Inflammatory macrophage treated with lipopolysaccharide for 4 hours (primary cell): ENCODE data around the gene ARHGDIB.

Experiments used
- DNase-seq: peaks from one replicate; pipeline ENCODE4 v3.0.0-alpha.2; 2020

The ARHGDIB gene

DNA sequence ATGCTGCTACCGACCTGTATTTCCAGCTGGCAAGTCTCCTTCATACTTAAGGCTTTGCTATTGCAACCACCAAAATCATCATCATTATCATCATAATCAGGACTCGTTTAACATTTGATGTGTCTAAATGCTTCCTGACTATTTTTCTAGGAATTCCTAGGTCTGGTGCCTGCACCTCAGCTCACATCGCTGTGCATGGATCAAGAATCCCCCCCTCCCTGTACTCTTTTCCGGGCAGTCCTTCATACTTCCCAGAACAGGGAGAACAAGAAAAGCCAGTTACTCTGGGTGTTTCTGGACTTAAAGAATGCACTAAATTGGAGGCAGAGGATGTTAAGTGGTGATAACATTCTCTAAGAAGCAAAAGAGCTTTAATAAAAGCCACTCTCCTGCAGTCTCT lies 32.5 kb downstream of the ARHGDIB start:
- no peak for DNase-seq

DNA sequence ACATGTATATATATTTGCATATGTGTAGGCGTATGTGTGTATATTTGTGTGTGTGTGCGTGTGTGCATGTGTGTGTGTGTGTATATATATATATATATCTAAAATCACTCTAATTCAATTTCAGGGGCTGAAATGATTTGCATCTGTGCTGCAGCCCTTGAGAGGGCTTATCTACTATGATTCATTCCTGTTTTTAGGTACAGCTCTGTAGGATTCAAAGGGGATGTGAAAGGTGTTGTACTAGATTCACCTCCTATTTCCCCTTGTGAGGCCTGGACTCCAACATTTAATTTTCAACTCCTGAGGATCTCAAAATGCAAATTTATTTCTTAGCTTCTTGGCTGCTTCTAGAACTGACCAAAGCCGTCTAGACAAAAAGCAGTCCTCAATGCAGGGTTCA lies 34.1 kb downstream of the ARHGDIB start:
- DNase-seq = no peak

- DNase-seq = no peak
These were observed 36.9 kb downstream of the ARHGDIB start for GRCh38 chr12:14924541-14924940.

GRCh38 chr12:14923944-14924343 lies 37.5 kb downstream of the ARHGDIB start:
- peak; percentile 10 for DNase-seq

DNA sequence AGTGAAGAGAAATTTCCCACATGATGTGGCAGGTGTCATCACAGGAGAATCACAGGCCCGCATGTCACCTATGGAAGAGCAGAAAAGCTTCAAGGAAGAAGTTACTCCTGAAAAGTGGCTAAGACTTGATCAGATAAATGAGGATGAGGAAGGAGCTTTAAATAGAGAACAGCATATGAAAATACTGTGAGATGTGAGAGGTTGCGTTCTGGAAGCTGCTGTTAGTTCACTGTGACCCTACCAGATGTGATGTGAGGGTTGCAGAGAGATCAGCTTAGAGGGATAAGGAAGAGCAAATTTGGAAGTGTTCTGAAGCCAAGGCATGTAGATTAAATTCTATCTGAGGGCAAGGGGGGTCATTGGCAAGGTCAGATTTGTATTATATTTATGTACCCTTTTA lies 40.2 kb downstream of the ARHGDIB start:
- no peak for DNase-seq

DNA sequence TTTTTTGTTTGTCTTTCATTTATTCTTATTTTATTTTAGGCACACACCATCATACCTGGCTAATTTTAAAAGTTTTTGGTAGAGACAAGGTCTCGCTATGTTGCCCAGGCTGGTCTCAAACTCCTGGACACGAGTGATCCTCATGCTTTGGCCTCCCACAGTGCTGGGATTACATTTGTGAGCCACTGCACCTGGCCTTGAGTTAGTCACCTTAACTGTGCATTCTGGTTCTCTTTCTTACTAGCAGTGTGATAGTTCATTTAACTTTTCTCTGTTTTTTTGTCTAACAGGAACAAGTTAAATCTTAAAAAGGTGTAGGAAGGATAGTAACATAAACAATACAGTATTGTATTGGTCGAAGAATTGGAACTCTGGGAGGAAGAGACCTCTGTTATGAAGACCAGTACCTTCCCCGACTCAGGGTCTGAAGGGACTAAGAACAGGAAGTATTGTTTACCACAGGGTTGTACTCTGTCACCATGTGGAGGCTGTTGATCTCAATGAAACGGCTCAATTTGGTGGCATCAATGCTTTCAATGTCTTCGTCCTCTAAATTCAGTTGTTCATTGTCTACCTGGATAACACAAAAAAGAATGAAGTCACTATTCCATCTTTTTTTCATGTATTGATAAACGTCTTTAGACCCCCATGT lies 40.8 kb downstream of the ARHGDIB start:
- no peak for DNase-seq

GRCh38 chr12:14919455-14919854 lies 41.9 kb downstream of the ARHGDIB start:
- no peak for DNase-seq

DNA sequence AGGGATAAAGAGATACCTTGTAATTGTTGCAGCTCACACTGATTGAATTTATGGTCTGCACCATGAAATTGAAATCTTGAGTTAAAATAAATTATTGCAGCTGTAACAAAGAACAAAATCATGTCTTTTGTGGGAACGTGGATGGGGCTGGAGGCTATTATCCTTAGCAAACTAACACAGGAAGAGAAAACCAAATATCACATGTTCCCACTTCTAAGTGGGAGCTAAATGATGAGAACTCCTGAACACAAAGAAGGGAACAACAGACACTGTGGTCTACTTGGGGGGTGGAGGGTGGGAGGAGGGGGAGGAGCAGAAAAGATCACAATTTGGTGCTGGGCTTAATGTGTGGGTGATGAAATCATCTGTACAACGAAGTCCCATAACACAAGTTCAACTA lies 45.7 kb downstream of the ARHGDIB start:
- no peak for DNase-seq

DNA sequence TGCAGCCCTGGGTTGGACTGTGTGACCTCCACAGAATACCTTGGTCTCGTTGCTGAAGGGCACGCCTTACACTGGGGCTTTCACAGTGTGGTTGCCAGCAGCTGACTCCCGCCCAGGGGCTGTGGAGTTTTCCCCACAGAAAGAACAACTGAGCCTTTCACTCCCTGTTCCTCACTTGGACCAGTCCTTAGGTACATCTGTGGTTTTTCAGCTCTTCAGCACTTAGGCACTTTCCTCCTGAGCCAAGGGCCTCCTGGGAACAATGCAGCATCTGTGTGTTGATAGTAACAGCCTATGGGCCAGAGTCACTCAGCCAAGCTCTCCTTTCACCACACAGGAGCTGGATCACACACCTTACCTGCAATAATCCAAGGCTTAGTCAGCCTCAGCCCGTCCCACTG lies 48.0 kb downstream of the ARHGDIB start:
- DNase-seq = no peak

- DNase-seq = no peak
These were observed 50.3 kb downstream of the ARHGDIB start for GRCh38 chr12:14911131-14911530.

DNA sequence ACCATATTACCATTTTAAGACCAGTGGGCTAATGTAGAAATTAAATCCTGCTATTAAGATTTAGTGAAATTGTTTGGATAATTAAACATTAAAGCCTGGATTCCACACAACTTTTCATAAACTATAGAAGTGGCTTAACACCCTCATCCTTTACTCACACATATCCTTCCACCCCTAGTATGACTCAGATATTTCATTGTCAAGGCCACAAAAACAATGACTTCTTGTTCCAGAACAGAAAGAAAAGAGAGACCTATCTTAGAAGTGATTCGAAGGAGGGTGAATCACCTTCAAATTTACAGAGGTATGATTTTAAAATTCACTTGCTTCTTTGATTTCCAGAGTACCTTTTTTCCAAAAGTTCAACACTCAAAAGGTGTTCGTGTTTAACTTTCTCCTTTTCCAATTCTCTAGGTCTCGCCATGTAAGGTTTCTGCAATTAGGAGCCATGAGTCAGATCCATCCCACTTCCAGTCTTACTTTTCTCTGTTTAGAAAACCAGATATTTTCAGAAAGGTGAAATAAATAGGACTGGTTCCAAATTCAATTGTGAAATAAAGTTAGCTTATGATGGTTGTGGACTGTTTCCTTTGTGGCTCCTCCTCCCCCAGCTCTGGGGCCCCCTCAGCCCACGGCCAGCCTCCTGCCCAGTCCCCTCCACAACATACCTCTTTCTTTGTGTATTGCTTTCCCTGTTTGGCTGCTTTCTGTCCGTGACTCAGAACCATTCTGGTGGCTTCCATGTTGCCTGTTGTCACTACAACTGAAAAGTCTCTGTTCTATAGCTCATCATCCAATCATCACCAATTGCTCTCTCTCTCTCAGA lies 51.1 kb downstream of the ARHGDIB start:
- DNase-seq = no peak

DNA sequence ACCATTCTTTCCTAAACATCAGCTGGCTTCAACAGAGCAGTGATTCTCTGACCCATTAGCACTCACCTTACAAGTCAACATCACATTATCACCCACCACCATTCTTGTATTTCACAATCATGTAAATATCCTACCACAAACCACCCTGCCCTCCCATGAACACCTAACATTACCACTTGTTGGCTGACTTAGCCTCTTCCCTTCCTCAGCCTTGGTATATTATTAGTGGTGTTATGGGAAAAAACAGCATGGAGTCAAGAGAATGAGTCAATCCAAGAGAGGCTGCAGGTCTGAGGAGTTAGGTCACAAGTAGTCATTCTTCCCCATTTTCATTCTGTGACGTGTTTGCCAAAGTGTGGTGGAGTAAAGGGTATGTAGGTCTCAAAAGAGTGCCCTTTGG lies 53.4 kb downstream of the ARHGDIB start:
- DNase-seq = no peak

- DNase-seq = no peak
These were observed 55.3 kb downstream of the ARHGDIB start for GRCh38 chr12:14906114-14906513.

DNA sequence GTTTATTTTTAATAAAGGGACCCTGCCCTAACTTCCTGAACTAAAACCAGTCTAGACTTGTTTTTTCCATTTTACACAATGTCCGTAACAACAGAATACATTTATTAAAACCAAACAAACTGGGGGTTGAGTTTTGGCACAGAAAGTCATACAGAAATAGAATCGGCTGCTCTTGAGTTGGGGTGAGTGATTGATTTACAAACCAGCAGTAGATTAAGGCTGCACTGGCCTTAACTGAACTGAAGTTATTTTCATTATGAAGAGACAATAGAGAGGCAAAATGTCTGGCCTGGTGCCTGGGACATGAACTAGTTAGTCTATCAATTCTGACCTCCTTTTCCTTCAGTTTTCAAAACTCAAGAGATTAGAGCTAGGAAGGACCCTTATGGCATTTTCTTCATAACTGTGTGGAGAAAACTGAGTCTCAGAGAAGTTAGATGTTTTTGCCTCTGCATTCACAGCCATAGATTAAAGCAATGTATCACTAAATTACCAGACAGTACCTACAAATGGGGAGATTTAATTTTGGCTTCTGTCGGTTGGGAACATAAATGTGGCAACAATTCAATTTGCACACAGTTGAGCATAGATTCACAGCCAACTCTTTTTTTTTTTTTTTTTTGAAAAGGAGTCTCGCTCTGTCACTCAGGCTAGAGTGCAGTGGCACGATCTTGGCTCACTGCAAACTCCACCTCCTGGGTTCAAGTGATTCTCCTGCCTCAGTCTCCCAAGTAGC lies 56.0 kb downstream of the ARHGDIB start:
- DNase-seq = no peak

DNA sequence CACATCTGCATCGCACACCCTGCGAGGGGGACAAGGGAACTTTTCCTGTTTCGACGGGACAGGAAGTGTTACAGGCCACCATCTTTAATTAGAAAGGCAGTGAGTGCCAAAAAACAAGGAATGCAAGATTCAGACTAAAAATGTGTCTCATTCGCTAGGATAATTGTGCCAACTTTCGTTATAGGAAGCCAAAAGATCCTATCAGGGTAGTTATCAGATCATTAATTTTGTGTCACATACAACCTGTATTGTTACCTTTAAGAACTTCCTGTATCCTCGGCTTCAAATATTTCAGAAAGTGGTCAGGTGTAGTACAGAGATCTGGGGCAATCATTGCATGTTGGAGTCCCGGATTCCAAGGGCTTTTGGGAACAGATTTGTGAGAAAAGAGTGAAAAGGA lies 56.5 kb downstream of the ARHGDIB start:
- DNase-seq = no peak

DNA sequence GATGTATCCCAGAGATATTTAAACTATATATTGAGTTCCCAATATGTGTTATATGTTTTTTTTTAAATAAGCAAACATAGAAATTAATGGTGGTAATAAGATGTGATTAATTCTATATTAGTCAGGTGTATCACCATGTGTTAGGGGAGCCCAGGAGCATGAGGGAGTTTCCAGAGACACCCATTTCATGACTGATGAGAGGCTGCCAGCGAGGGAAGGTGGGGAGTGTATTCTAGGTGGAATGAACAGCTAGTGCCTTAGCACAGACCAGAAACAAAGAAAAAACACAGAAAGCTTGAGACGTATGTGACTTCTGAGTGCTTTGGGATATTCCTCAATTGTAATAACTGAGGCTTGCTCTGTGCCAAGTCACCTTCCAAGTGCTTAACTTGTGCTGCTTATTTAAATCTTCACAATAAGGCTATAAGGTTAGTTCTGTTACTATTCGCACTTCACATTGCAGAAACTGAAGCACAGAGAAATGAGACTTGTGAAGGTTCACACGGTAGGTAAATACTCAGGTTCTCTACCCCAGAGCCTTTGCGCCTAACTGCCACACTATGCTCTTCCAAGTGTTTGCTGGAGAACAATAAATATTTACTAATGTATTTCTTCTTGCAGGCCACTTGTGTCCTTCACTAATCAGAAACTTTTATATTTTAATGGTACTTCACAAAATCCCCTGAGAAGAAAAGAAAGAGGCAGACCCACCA lies 57.9 kb downstream of the ARHGDIB start:
- no peak for DNase-seq

- DNase-seq = no peak
These were observed 58.9 kb downstream of the ARHGDIB start for GRCh38 chr12:14902465-14902864.

- no peak for DNase-seq
These were observed 60.2 kb downstream of the ARHGDIB start for GRCh38 chr12:14901228-14901562.

DNA sequence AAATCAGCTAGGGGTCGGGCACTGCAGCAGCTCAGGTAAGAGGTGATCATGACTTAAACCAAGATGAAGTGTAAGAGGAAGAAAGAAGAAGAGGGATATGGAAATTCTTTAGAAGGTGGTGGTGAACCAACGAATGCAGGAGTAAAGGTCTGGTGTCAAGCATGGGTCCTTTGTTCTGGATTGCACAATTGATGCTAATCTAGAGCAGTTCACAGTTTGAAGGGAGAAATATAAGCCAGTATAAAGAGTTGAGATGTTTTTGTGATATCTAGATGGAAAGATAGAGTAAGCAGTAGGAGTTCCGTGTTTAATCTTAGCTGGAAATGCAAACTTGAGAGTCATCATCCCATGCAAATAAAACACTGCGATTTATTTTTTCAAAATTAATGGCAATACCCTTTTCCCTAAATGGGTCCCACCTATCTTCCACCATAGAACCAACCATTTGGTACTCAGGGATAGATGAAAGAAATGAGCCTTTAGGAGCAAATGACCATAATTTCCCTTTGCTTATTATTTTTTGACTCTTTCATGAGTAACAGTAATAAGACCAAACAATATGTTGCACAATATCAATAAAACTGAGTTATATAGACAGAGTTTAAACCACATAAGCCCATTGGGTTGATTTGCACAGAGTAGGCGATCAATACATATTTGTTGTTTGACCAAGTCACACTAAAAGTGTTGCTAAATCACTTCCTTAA lies 60.7 kb downstream of the ARHGDIB start:
- no peak for DNase-seq

GRCh38 chr12:14896521-14897169 lies 64.8 kb downstream of the ARHGDIB start:
- no peak for DNase-seq

DNA sequence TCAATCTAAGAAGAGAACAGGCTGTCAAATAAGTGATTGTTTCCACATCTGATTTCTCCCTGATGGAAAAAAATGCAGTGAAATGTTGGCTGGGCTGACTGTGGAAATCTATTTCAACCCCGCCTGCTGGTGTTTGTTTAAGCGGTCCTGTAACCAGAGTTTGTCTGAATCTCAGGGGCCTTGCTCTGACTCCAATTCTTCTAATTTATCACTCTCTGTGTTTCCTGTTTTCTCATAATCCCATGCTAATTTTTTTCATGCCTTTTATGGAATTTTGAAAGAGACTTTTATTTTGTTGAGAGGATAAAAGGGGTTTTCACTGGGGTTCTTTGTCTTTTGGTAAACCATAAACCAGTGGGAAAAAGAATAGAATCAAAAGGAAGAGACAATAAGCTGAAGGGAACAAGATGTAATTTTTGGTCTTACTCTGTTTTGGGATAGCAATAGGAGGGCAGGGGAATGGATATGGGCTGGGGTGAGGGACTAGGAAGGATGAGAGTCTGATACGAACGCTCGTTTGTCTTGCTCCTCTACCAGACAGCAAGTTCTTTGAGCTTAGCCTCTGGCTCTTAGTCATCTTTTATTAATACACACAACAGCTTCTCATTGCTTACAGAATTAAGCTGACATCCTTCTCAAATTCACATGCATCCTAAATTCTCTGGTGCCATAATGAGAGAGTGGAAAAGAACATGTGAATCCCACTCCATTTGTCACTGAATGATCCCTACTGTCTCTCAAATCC lies 67.7 kb downstream of the ARHGDIB start:
- no peak for DNase-seq
